ENCODE data around the gene VAC14.
"Not testable (repeated sequence)": the region's sequence is repeated elsewhere in the genome, so short reads cannot be mapped to it uniquely, and the experiment has no call there.

The VAC14 gene

GRCh38 chr16:70652322-70652721 is 148.6 kb downstream of the VAC14 start:
- Histone ChIP-seq H3K27ac (ENCODE audit: insufficient read depth, low read depth, low read length, poor library complexity, severe bottlenecking) (no peak overlapping the region), H3K4me1 (ENCODE audit: control insufficient read depth, insufficient read depth, low read length) (no peaks in the 10 kb centered on the region)
- 86 to 91% methylated on average over 1 of the region's 2 CpGs for WGBS, 2 experiments

GRCh38 chr16:70651524-70651923 is 149.4 kb downstream of the VAC14 start:
- Histone ChIP-seq H3K27ac (ENCODE audit: insufficient read depth, low read depth, low read length, poor library complexity, severe bottlenecking) (no peak overlapping the region), H3K27me3 (ENCODE audit: control insufficient read depth, insufficient read depth, low read length, poor library complexity, severe bottlenecking) (no peaks in the 10 kb centered on the region), H3K4me1 (ENCODE audit: control insufficient read depth, insufficient read depth, low read length) (no peaks in the 10 kb centered on the region), H3K36me3 (ENCODE audit: control insufficient read depth, insufficient read depth, low read length) (no peaks in the 10 kb centered on the region), H3K9me3 (ENCODE audit: control insufficient read depth, low read length) (no peaks in the 10 kb centered on the region), H3K4me3 (ENCODE audit: insufficient read depth, low read depth, low read length) (no peak overlapping the region)
- 82 to 89% methylated on average over 3 of the region's 3 CpGs for WGBS, 2 experiments

More at GRCh38 chr16:70652322-70652721, 148.6 kb downstream of the VAC14 start:
- H3K4me3 ChIP-seq (ENCODE audit: insufficient read depth, low read depth, low read length), result no peak overlapping the region
- no peaks in the 10 kb centered on the region for H3K9me3 ChIP-seq (ENCODE audit: control insufficient read depth, low read length)
- no peaks in the 10 kb centered on the region for H3K27me3 ChIP-seq (ENCODE audit: control insufficient read depth, insufficient read depth, low read length, poor library complexity, severe bottlenecking)
- H3K36me3 ChIP-seq (ENCODE audit: control insufficient read depth, insufficient read depth, low read length), result no peaks in the 10 kb centered on the region

GRCh38 chr16:70650216-70650615 is 150.7 kb downstream of the VAC14 start:
- H3K4me3 ChIP-seq (ENCODE audit: insufficient read depth, low read depth, low read length), result no peak overlapping the region
- H3K27me3 ChIP-seq (ENCODE audit: control insufficient read depth, insufficient read depth, low read length, poor library complexity, severe bottlenecking), result no peaks in the 10 kb centered on the region
- H3K9me3 ChIP-seq (ENCODE audit: control insufficient read depth, low read length), result no peaks in the 10 kb centered on the region
- 78 to 81% methylated on average over 4 of the region's 4 CpGs for WGBS, 2 experiments
- no peaks in the 10 kb centered on the region for H3K36me3 ChIP-seq (ENCODE audit: control insufficient read depth, insufficient read depth, low read length)
- no peak overlapping the region for H3K27ac ChIP-seq (ENCODE audit: insufficient read depth, low read depth, low read length, poor library complexity, severe bottlenecking)
- no peaks in the 10 kb centered on the region for H3K4me1 ChIP-seq (ENCODE audit: control insufficient read depth, insufficient read depth, low read length)

- H3K27ac ChIP-seq (ENCODE audit: insufficient read depth, low read depth, low read length, poor library complexity, severe bottlenecking), result no peak overlapping the region
- no peak overlapping the region for H3K4me3 ChIP-seq (ENCODE audit: insufficient read depth, low read depth, low read length)
- H3K9me3 ChIP-seq (ENCODE audit: control insufficient read depth, low read length), result no peaks in the 10 kb centered on the region
- no peaks in the 10 kb centered on the region for H3K36me3 ChIP-seq (ENCODE audit: control insufficient read depth, insufficient read depth, low read length)
- no peaks in the 10 kb centered on the region for H3K4me1 ChIP-seq (ENCODE audit: control insufficient read depth, insufficient read depth, low read length)
- H3K27me3 ChIP-seq (ENCODE audit: control insufficient read depth, insufficient read depth, low read length, poor library complexity, severe bottlenecking), result no peaks in the 10 kb centered on the region
- 90% methylated on average over 7 of the region's 7 CpGs for WGBS, 2 experiments
Observed at GRCh38 chr16:70649300-70649699, 151.7 kb downstream of the VAC14 start.

- Histone ChIP-seq H3K36me3 (ENCODE audit: control insufficient read depth, insufficient read depth, low read length) (no peaks in the 10 kb centered on the region), H3K4me1 (ENCODE audit: control insufficient read depth, insufficient read depth, low read length) (no peaks in the 10 kb centered on the region), H3K4me3 (ENCODE audit: insufficient read depth, low read depth, low read length) (no peak overlapping the region), H3K27ac (ENCODE audit: insufficient read depth, low read depth, low read length, poor library complexity, severe bottlenecking) (no peak overlapping the region), H3K9me3 (ENCODE audit: control insufficient read depth, low read length) (no peaks in the 10 kb centered on the region), H3K27me3 (ENCODE audit: control insufficient read depth, insufficient read depth, low read length, poor library complexity, severe bottlenecking) (no peaks in the 10 kb centered on the region)
- 93 to 96% methylated on average over 6 of the region's 6 CpGs for whole genome bisulfite sequencing, 2 experiments
Observed at GRCh38 chr16:70648606-70649005, 152.4 kb downstream of the VAC14 start.

GRCh38 chr16:70647441-70648359 is 153.3 kb downstream of the VAC14 start:
- Histone ChIP-seq H3K4me1 (ENCODE audit: control insufficient read depth, insufficient read depth, low read length) (no peaks in the 10 kb centered on the region), H3K27me3 (ENCODE audit: control insufficient read depth, insufficient read depth, low read length, poor library complexity, severe bottlenecking) (no peaks in the 10 kb centered on the region), H3K9me3 (ENCODE audit: control insufficient read depth, low read length) (no peaks in the 10 kb centered on the region), H3K36me3 (ENCODE audit: control insufficient read depth, insufficient read depth, low read length) (no peaks in the 10 kb centered on the region), H3K27ac (ENCODE audit: insufficient read depth, low read depth, low read length, poor library complexity, severe bottlenecking) (no peak overlapping the region), H3K4me3 (ENCODE audit: insufficient read depth, low read depth, low read length) (no peak overlapping the region)
- 91% methylated on average over 15 of the region's 15 CpGs for WGBS, 2 experiments

GRCh38 chr16:70646260-70647241 is 154.4 kb downstream of the VAC14 start, which contains the start of gene IL34:
IL34 (plus strand) TSS chr16:70646559; CDS start chr16:70646948, 389 bp downstream.
- WGBS, 2 experiments, result 92 to 93% methylated on average over 39 of the region's 39 CpGs
- Histone ChIP-seq H3K27ac (ENCODE audit: insufficient read depth, low read depth, low read length, poor library complexity, severe bottlenecking) (no peak within 1 kb of the TSS), H3K4me1 (ENCODE audit: control insufficient read depth, insufficient read depth, low read length) (no peaks in the 10 kb centered on the region)

GRCh38 chr16:70644763-70645597 is 156.0 kb downstream of the VAC14 start:
- WGBS, 2 experiments, result 78 to 80% methylated on average over 10 of the region's 10 CpGs
- Histone ChIP-seq H3K36me3 (ENCODE audit: control insufficient read depth, insufficient read depth, low read length) (no peaks in the 10 kb centered on the region), H3K27me3 (ENCODE audit: control insufficient read depth, insufficient read depth, low read length, poor library complexity, severe bottlenecking) (no peaks in the 10 kb centered on the region), H3K27ac (ENCODE audit: insufficient read depth, low read depth, low read length, poor library complexity, severe bottlenecking) (no peak overlapping the region), H3K4me1 (ENCODE audit: control insufficient read depth, insufficient read depth, low read length) (no peaks in the 10 kb centered on the region), H3K9me3 (ENCODE audit: control insufficient read depth, low read length) (no peaks in the 10 kb centered on the region), H3K4me3 (ENCODE audit: insufficient read depth, low read depth, low read length) (no peak overlapping the region)

More at GRCh38 chr16:70646260-70647241, 154.4 kb downstream of the VAC14 start, which contains the start of gene IL34:
- Histone ChIP-seq H3K9me3 (ENCODE audit: control insufficient read depth, low read length) (no peaks in the 10 kb centered on the region), H3K36me3 (ENCODE audit: control insufficient read depth, insufficient read depth, low read length) (no peaks in the 10 kb centered on the region), H3K27me3 (ENCODE audit: control insufficient read depth, insufficient read depth, low read length, poor library complexity, severe bottlenecking) (no peaks in the 10 kb centered on the region), H3K4me3 (ENCODE audit: insufficient read depth, low read depth, low read length) (no peak within 1 kb of the TSS)

- not testable (repeated sequence) for H3K4me1 ChIP-seq (ENCODE audit: control insufficient read depth, insufficient read depth, low read length); H3K4me3 ChIP-seq (ENCODE audit: insufficient read depth, low read depth, low read length); H3K36me3 ChIP-seq (ENCODE audit: control insufficient read depth, insufficient read depth, low read length); H3K27ac ChIP-seq (ENCODE audit: insufficient read depth, low read depth, low read length, poor library complexity, severe bottlenecking); H3K27me3 ChIP-seq (ENCODE audit: control insufficient read depth, insufficient read depth, low read length, poor library complexity, severe bottlenecking); H3K9me3 ChIP-seq (ENCODE audit: control insufficient read depth, low read length)
- 79 to 83% methylated on average over 7 of the region's 7 CpGs for WGBS, 2 experiments
Observed at GRCh38 chr16:70643264-70643663, 157.7 kb downstream of the VAC14 start.

Measured in ectodermal cell (in vitro differentiated cells).